Thyroid gland (tissue), 4 donors: ENCODE results near the gene MYH8. TPM values are rescaled to one million over a fixed set of nuclear protein-coding genes. Genes with fewer than 3 reads are reported as not detected.

Source experiments
- DNase-seq, 2 donors: peaks; one replicate each; pipeline ENCODE4 v3.0.0-alpha.2; 2019
- H3K27ac ChIP-seq, 3 donors: fragments of 200-600 bp; sonication (generic); 1 replicate in 2 of 3; 2 replicates in 1 of 3; pipeline ENCODE4 v1.5.1; 2016 to 2019; ENCODE audit warnings: mild to moderate bottlenecking in 1 of 3, moderate library complexity in 1 of 3
- H3K27me3 ChIP-seq: fragments of 200-600 bp; sonication (generic); one replicate; pipeline ENCODE4 v1.5.1; 2019
- H3K36me3 ChIP-seq, 2 donors: fragments of 200-600 bp; sonication (generic); one replicate each; pipeline ENCODE4 v1.5.1; 2016 to 2019
- H3K4me1 ChIP-seq, 2 donors: fragments of 200-600 bp; sonication (generic); one replicate each; pipeline ENCODE4 v1.5.1; 2017 to 2019
- H3K4me3 ChIP-seq, 3 donors: fragments of 200-600 bp; sonication (generic); replicated peaks in 1 of 3; 1 replicate in 2 of 3; 2 replicates in 1 of 3; pipeline ENCODE4 v1.5.1; 2016; ENCODE audit warnings: mild to moderate bottlenecking in 1 of 3
- H3K9me3 ChIP-seq: fragments of 200-600 bp; sonication (generic); one replicate; pipeline ENCODE4 v1.5.1; 2017
- POLR2A ChIP-seq, 2 donors: fragments of 450-650 bp; IDR thresholded peaks; one replicate each; pipeline ENCODE4 v1.6.1; 2017; ENCODE audit warnings: antibody characterized with exemption in 2 of 2, mild to moderate bottlenecking in 2 of 2, moderate library complexity in 1 of 2
- WGBS, 2 donors: methylation state at CpG; one replicate each; pipeline ENCODE4 v1.1.5; 2017; 5-methylcytosine and 5-hydroxymethylcytosine counted together
- intact Hi-C: fragments of 100-400 bp; cut with DNase I; formaldehyde crosslinking; loops from one replicate; pipeline ENCODE4 v1.15.1; 2023
- total RNA-seq, 4 donors: library from RNA; depleted of rRNA; stranded (reverse); fragments of >200 nt; gene quantifications; one replicate each; pipeline ENCODE4 v1.2.3, GENCODE V29; 2016
- TF ChIP-seq, protein P1 (sequence below), 6 experiments: fragments of 200-600 bp in 3 of 6; fragments of 450-650 bp in 3 of 6; sonication (generic) in 3 of 6; IDR thresholded peaks; one replicate each; pipeline ENCODE4 v1.5.1; 2016 to 2019; ENCODE audit warnings: antibody characterized with exemption in 6 of 6, mild to moderate bottlenecking in 2 of 6, inconsistent platforms in 1 of 6, moderate library complexity in 1 of 6

Gene MYH8
- total RNA-seq, 4 donors from 2014 or later: not detected

GRCh38 chr17:10457952-10458351 is 36.2 kb upstream of the MYH8 start:
- no peaks in the 10 kb centered on the region for H3K36me3 ChIP-seq
- no peak overlapping the region for H3K27ac ChIP-seq
- H3K9me3 ChIP-seq: no peaks in the 10 kb centered on the region
- H3K27me3 ChIP-seq: no peaks in the 10 kb centered on the region
- TF ChIP-seq, protein P1, sequence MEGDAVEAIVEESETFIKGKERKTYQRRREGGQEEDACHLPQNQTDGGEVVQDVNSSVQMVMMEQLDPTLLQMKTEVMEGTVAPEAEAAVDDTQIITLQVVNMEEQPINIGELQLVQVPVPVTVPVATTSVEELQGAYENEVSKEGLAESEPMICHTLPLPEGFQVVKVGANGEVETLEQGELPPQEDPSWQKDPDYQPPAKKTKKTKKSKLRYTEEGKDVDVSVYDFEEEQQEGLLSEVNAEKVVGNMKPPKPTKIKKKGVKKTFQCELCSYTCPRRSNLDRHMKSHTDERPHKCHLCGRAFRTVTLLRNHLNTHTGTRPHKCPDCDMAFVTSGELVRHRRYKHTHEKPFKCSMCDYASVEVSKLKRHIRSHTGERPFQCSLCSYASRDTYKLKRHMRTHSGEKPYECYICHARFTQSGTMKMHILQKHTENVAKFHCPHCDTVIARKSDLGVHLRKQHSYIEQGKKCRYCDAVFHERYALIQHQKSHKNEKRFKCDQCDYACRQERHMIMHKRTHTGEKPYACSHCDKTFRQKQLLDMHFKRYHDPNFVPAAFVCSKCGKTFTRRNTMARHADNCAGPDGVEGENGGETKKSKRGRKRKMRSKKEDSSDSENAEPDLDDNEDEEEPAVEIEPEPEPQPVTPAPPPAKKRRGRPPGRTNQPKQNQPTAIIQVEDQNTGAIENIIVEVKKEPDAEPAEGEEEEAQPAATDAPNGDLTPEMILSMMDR (IDR thresholded peaks at IDR 0.05): no peak
- no peak for TF ChIP-seq POLR2A (IDR thresholded peaks at IDR 0.05)
- no peak for DNase-seq
- no peak overlapping the region for H3K4me3 ChIP-seq
- 27 to 33% methylated on average over 1 of the region's 1 CpG for WGBS, 2 donors
- H3K4me1 ChIP-seq: no peaks in the 10 kb centered on the region
- intact Hi-C loops: no loop called here

- intact Hi-C loops: no loop called here
- Histone ChIP-seq H3K27ac (no peak overlapping the region), H3K4me3 (no peak overlapping the region), H3K27me3 (no peaks in the 10 kb centered on the region), H3K9me3 (no peaks in the 10 kb centered on the region), H3K4me1 (no peaks in the 10 kb centered on the region), H3K36me3 (no peaks in the 10 kb centered on the region)
- TF ChIP-seq POLR2A (IDR thresholded peaks at IDR 0.05): no peak
- TF ChIP-seq, protein P1 (IDR thresholded peaks at IDR 0.05): no peak
- 71 to 78% methylated on average over 7 of the region's 7 CpGs for WGBS, 2 donors
- no peak for DNase-seq
Observed at GRCh38 chr17:10447026-10447931, 25.5 kb upstream of the MYH8 start.

- H3K4me1 ChIP-seq: no peaks in the 10 kb centered on the region
- WGBS, 2 donors: 52 to 57% methylated on average over 1 of the region's 1 CpG
Observed at GRCh38 chr17:10439816-10440215, 18.1 kb upstream of the MYH8 start.

GRCh38 chr17:10435096-10435495 is 13.3 kb upstream of the MYH8 start:
- Histone ChIP-seq H3K36me3 (no peaks in the 10 kb centered on the region), H3K4me1 (no peaks in the 10 kb centered on the region), H3K9me3 (no peaks in the 10 kb centered on the region), H3K4me3 (no peak overlapping the region), H3K27ac (no peak overlapping the region), H3K27me3 (no peaks in the 10 kb centered on the region)
- no peak for DNase-seq
- 73 to 86% methylated on average over 3 of the region's 3 CpGs for WGBS, 2 donors
- TF ChIP-seq POLR2A (IDR thresholded peaks at IDR 0.05): no peak
- TF ChIP-seq, protein P1 (IDR thresholded peaks at IDR 0.05): no peak
- intact Hi-C loops: no loop called here

More at GRCh38 chr17:10439816-10440215, 18.1 kb upstream of the MYH8 start:
- intact Hi-C loops: no loop called here
- Histone ChIP-seq H3K27ac (no peak overlapping the region), H3K36me3 (no peaks in the 10 kb centered on the region), H3K27me3 (no peaks in the 10 kb centered on the region), H3K4me3 (no peak overlapping the region), H3K9me3 (no peaks in the 10 kb centered on the region)
- TF ChIP-seq POLR2A (IDR thresholded peaks at IDR 0.05): no peak
- TF ChIP-seq, protein P1 (IDR thresholded peaks at IDR 0.05): no peak
- no peak for DNase-seq

DNA sequence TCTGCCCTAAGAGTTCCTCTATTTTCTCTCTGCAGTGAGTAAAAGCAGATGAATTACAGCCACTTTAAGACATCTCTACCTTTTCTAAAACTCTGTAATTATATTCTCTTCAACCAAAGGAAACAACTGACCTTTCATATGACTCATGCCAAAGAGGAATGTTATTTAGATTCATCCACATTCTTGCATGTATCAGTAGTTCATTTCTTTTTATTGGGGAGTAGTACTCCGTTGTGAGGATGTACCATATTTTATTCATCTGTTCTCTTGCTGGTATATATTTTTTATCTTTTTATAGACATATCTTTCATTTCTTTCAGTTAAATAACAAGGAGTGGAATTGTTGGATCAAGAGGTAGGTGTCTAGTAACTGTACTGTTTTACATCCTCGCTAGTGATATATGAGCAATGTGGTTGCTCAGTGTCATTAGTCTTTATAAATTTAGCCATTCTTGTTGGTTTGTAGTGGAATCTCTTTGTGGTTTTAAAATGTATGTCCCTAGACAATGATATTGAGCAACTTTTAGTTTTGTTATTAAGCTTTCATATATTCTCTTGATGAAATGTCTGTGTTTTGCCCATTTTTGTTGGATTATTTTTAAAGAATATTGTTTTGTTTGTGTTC is 7.8 kb upstream of the MYH8 start:
- TF ChIP-seq POLR2A (IDR thresholded peaks at IDR 0.05): no peak
- TF ChIP-seq, protein P1 (IDR thresholded peaks at IDR 0.05): no peak
- Histone ChIP-seq H3K4me1 (no peaks in the 10 kb centered on the region), H3K27ac (no peak overlapping the region), H3K9me3 (no peaks in the 10 kb centered on the region), H3K27me3 (no peaks in the 10 kb centered on the region), H3K4me3 (no peak overlapping the region), H3K36me3 (no peaks in the 10 kb centered on the region)
- WGBS, 2 donors: 75 to 82% methylated on average over 2 of the region's 2 CpGs
- intact Hi-C loops: no loop called here
- no peak for DNase-seq
